Pancreas (tissue), 10 donors: Measurements from ENCODE around the gene PRR29. TPM values are rescaled to one million over a fixed set of nuclear protein-coding genes. Genes with fewer than 3 reads are reported as not detected.

Experiments used
- ATAC-seq, 4 donors: fragments of 200-7000 bp; cut with Tn5 transposase; one replicate each; pipeline versions ENCODE4 v1.8.0 to v1.9.1; 2020; ENCODE audit warnings: mild to moderate bottlenecking in 4 of 4, moderate library complexity in 4 of 4
- DNase-seq, 6 donors: peaks; one replicate each; pipeline ENCODE4 v3.0.0-alpha.2; 2020
- FAIRE-seq: peaks from 2 replicates; lab custom pipeline; 2012; peaks lifted over from hg19 to GRCh38; lab: Jason Lieb, UNC
- H3K27ac ChIP-seq, 4 donors: fragments of 200-600 bp; sonication (generic); 1 replicate in 3 of 4; 2 replicates in 1 of 4; pipeline versions ENCODE4 v1.5.0 to v1.8.0; 2020
- H3K27me3 ChIP-seq, 4 donors: fragments of 200-600 bp; one replicate each; pipeline ENCODE4 v1.8.0; 2021
- H3K36me3 ChIP-seq, 3 donors: fragments of 200-600 bp; sonication (generic) in 1 of 3; one replicate each; pipeline versions ENCODE4 v1.5.0 to v1.8.0; 2020 to 2021
- H3K4me1 ChIP-seq, 3 donors: fragments of 200-600 bp; one replicate each; pipeline ENCODE4 v1.8.0; 2021
- H3K4me3 ChIP-seq, 4 donors: fragments of 200-600 bp; sonication (generic) in 2 of 4; one replicate each; pipeline versions ENCODE4 v1.5.0 to v1.8.0; 2020 to 2021
- H3K9me3 ChIP-seq, 4 donors: fragments of 200-600 bp; one replicate each; pipeline ENCODE4 v1.8.0; 2021
- CTCF ChIP-seq, 4 donors: fragments of 200-600 bp; sonication (generic) in 3 of 4; IDR thresholded peaks; one replicate each; pipeline versions ENCODE4 v1.5.0 to v1.8.0; 2021; ENCODE audit warnings: antibody characterized with exemption in 4 of 4
- WGBS, 2 donors: extraction: QIAGEN DNeasy Blood & Tissue Kit; methylation state at CpG; one replicate each; pipeline ENCODE4 v1.1.7; 2013; 5-methylcytosine and 5-hydroxymethylcytosine counted together
- intact Hi-C, 3 donors: fragments of 100-400 bp; cut with DNase I; formaldehyde crosslinking; loops; one replicate each; pipeline versions ENCODE4 v1.11.1 to v1.14.2; 2022
- polyA plus RNA-seq, 2 donors: library from polyadenylated mRNA; stranded (reverse); fragments of 200-250 nt; gene quantifications; one replicate each; pipeline ENCODE4 v1.2.3, GENCODE V29; 2013
- total RNA-seq, 6 donors: library from RNA; stranded (reverse); fragmentation: NEBNext Ultra II Directional in 4 of 6; extraction: Animal tissue kit (Norgen Biotek cat#: 25700) in 4 of 6; gene quantifications; one replicate each; pipeline versions ENCODE4 v1.2.1 to v1.2.4, GENCODE V29; 2021 to 2023
- donor health status: healthy with polysubstance abuse.
- donor health status: DM: no; HTN: no; CAD: no; lungs with moderate emphysema.
- donor health status: DM: no; HTN: no; CAD: no.
- donor health status: control.
- donor health status: control.
- donor health status: Bipolar disorder and iron deficiency.
- donor health status: DM: yes; HTN: yes; CAD: no.
- donor health status: DM: no; HTN: no; CAD: no.
- donor health status: DM: no; HTN: no; CAD: no.
- donor health status: DM: yes; HTN: yes; CAD: no.

Gene PRR29
- total and polyA plus RNA-seq, 8 donors, result 0.14 to 0.46 (median 0.22) TPM; not detected in 2

DNA sequence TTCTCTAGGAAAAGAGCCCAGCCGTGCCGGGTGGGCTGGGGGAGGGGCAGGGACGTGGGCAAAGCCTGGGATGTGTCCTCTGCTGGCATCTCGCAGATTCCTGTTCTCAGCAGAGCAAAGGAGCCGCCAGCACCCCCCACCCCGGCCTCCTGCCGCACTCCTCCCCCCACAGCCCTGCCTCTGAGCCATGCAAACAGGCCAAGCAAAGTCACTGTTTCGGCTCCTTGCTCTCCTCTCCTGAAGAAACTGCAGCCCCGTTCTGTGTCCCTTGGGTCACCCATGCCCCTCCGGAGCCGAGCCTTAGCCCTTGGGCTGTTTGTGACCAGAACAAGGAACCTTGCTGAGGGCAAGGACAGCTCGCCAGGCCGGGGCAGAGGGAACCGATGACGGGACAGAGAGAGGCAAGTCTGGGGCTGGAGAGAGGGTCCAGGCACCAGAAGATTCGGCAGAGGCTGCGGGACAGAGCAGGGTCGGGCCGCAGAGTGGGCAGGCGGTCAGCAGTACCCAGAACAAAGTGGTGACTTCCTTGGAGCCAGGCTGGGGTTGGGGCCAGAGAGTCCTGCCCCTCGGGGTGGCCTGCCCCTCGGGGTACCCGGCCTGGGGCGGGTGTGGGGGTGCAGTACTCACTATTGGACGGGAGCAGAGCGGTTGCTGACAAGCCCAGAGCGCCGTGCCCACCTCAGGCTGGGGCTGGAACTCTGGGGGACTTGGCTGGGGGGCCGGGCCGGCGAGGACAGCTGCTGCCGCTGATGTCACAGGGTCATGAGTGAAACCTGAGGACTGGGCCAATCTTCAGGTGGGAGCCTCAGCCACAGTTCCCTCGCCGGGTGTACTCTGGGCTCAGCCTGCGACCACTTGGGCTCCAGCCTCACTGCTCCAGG, 9.2 kb upstream of the PRR29 start:
- DNase-seq, result peak in 1 of 6 donors; percentile 59
- H3K27ac ChIP-seq, result no peak overlapping the region
- H3K9me3 ChIP-seq, result no peaks in the 10 kb centered on the region
- no peak overlapping the region for H3K4me3 ChIP-seq
- H3K4me1 ChIP-seq, result no peaks in the 10 kb centered on the region
- WGBS, 2 donors, result 39 to 45% methylated on average over 35 of the region's 35 CpGs
- intact Hi-C loops, result no loop called here
- TF ChIP-seq CTCF (IDR thresholded peaks at IDR 0.05), result no peak
- no peak for FAIRE-seq
- H3K27me3 ChIP-seq, result no peaks in the 10 kb centered on the region
- H3K36me3 ChIP-seq, result no peaks in the 10 kb centered on the region
- no peak for ATAC-seq

- no peak for TF ChIP-seq CTCF (IDR thresholded peaks at IDR 0.05)
- ATAC-seq (no peak), DNase-seq (no peak), FAIRE-seq (no peak)
- intact Hi-C loops, result no loop called here
- H3K36me3 ChIP-seq, result no peaks in the 10 kb centered on the region
- H3K4me1 ChIP-seq, result no peaks in the 10 kb centered on the region
- 70 to 80% methylated on average over 21 of the region's 21 CpGs for WGBS, 2 donors
- no peak overlapping the region for H3K27ac ChIP-seq
- no peaks in the 10 kb centered on the region for H3K9me3 ChIP-seq
- H3K27me3 ChIP-seq, result no peaks in the 10 kb centered on the region
- no peak overlapping the region for H3K4me3 ChIP-seq
Measured at GRCh38 chr17:63989622-63990345, 8.4 kb upstream of the PRR29 start.

- Histone ChIP-seq H3K4me3 (no peak overlapping the region), H3K27ac (no peak overlapping the region), H3K27me3 (no peaks in the 10 kb centered on the region), H3K4me1 (no peaks in the 10 kb centered on the region), H3K9me3 (no peaks in the 10 kb centered on the region), H3K36me3 (no peaks in the 10 kb centered on the region)
- DNase-seq, result peak in 1 of 6 donors; percentile 20
- intact Hi-C loops, result no loop called here
- ATAC-seq, result no peak
- no peak for TF ChIP-seq CTCF (IDR thresholded peaks at IDR 0.05)
- no peak for FAIRE-seq
- WGBS, 2 donors, result 72 to 83% methylated on average over 11 of the region's 11 CpGs
Measured at GRCh38 chr17:63991611-63992010, 6.5 kb upstream of the PRR29 start.

GRCh38 chr17:63993368-63993985, 4.7 kb upstream of the PRR29 start:
- intact Hi-C loops, result no loop called here
- no peak for FAIRE-seq
- no peak for ATAC-seq
- Histone ChIP-seq H3K4me1 (peaks cover 0 to 4% (median 0%) of the 10 kb centered on the region in 3 donors), H3K27ac (no peak overlapping the region), H3K4me3 (no peak overlapping the region), H3K27me3 (no peaks in the 10 kb centered on the region), H3K36me3 (no peaks in the 10 kb centered on the region), H3K9me3 (no peaks in the 10 kb centered on the region)
- peak in 1 of 6 donors; percentile 23 for DNase-seq
- TF ChIP-seq CTCF (IDR thresholded peaks at IDR 0.05), result no peak
- 65 to 82% methylated on average over 3 of the region's 3 CpGs for WGBS, 2 donors
